ENCODE measurements around the gene EPM2A.

EPM2A gene

DNA sequence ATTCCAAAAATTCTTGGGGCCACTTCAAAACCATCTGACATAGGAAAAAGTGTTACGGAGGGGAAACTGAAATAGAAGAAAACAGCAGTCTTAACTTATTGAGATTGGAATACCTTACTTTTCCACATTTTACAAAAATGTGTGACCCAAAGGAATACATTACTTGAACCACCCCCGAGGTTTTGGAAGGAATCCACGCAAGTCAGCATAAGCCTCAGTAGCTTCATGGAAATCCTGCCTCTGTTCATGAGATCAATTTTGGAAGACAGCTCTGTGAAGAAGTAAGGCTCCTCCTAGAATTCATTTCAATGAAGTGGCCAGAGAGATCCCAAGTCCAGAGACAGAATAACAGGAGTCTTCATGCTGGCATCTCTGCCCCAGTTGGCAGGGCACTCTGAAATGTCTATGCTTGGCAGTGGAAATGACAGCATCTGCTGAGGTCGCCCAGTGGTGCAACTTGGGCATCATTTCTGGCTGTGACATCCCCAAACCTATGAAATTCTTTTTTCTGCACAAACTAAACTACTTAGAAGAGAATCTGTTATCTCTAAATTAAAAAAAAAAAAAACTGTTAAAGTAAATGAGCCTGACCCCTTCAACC, 132.5 kb downstream of the EPM2A start:
- Histone ChIP-seq H3K4me3 (ENCODE audit: low read depth, low read length) (no peak overlapping the region), H3K36me3 (no peaks in the 10 kb centered on the region), H3K9me3 (ENCODE audit: severe bottlenecking) (no peaks in the 10 kb centered on the region), H3K27ac (no peak overlapping the region), H3K27me3 (ENCODE audit: insufficient read depth, low read depth, severe bottlenecking) (no peaks in the 10 kb centered on the region)
- no peak for DNase-seq
- TF ChIP-seq, protein P1, sequence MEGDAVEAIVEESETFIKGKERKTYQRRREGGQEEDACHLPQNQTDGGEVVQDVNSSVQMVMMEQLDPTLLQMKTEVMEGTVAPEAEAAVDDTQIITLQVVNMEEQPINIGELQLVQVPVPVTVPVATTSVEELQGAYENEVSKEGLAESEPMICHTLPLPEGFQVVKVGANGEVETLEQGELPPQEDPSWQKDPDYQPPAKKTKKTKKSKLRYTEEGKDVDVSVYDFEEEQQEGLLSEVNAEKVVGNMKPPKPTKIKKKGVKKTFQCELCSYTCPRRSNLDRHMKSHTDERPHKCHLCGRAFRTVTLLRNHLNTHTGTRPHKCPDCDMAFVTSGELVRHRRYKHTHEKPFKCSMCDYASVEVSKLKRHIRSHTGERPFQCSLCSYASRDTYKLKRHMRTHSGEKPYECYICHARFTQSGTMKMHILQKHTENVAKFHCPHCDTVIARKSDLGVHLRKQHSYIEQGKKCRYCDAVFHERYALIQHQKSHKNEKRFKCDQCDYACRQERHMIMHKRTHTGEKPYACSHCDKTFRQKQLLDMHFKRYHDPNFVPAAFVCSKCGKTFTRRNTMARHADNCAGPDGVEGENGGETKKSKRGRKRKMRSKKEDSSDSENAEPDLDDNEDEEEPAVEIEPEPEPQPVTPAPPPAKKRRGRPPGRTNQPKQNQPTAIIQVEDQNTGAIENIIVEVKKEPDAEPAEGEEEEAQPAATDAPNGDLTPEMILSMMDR (IDR thresholded peaks at IDR 0.05; ENCODE audit: low read depth, low read length), result no peak

DNA sequence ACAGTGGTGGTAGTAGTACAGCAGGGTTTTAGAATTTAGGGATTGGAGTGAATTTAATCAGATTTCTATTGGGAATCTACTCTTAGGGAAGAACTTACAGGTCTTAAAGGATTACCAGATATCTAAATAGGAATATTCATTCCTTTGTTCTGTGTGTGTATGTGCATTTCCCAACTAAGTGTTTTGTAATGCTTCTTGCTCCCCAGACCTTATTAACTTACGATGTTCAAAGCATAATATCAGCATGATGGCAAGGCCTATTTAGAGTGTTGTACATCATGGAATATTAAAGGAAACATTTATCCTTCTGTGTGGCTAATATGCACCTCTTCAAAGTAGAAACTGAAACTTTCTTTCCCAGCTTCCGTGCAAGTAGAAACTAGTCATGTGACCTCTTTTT, 133.9 kb downstream of the EPM2A start:
- no peak overlapping the region for H3K27ac ChIP-seq
- no peak for DNase-seq
- no peaks in the 10 kb centered on the region for H3K36me3 ChIP-seq
- H3K9me3 ChIP-seq (ENCODE audit: severe bottlenecking), result no peaks in the 10 kb centered on the region
- no peaks in the 10 kb centered on the region for H3K27me3 ChIP-seq (ENCODE audit: insufficient read depth, low read depth, severe bottlenecking)
- TF ChIP-seq, protein P1 (IDR thresholded peaks at IDR 0.05; ENCODE audit: low read depth, low read length), result no peak
- no peak overlapping the region for H3K4me3 ChIP-seq (ENCODE audit: low read depth, low read length)

DNA sequence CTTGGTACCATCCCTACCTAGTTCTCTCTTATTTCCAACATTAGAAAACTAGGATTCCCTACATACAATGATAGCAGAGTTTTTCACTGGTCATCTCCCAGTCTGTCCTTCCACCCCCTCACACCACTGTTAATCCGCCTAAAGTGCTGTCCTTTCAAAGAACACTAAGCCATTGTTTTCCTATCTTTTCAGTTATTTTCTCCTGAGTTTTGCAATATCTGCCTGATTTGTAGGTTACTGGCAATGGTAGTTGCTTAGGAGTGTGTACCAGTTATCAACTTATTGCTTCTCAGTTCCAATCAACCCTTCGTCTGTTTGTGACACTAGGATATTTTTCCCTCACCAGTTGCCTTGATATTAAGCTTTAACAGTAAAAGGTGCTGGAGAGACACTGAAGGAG, 135.0 kb downstream of the EPM2A start:
- H3K27ac ChIP-seq, result no peak overlapping the region
- H3K27me3 ChIP-seq (ENCODE audit: insufficient read depth, low read depth, severe bottlenecking), result no peaks in the 10 kb centered on the region
- no peak for DNase-seq
- H3K36me3 ChIP-seq, result no peaks in the 10 kb centered on the region
- TF ChIP-seq, protein P1 (IDR thresholded peaks at IDR 0.05; ENCODE audit: low read depth, low read length), result no peak
- no peak overlapping the region for H3K4me3 ChIP-seq (ENCODE audit: low read depth, low read length)
- no peaks in the 10 kb centered on the region for H3K9me3 ChIP-seq (ENCODE audit: severe bottlenecking)

DNA sequence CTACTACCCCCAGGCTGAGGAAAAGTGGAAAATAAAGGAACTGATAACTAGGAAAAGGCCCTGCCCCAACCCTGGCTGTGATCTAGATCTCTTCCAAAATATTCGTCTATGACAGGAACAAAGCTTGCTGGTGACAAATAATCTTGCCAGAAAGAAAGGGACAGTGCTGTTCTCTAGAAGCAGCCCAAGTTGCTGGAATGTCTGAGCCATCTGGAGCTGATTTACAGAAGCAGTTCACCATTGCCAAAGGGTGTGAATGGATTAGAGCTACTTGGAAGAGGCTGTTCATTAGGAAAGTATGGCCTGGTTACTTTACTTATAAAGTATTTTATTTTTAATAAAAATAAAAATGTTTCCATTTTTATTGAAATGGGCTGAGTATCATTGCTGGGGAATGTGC, 146.3 kb downstream of the EPM2A start:
- Histone ChIP-seq H3K36me3 (no peaks in the 10 kb centered on the region), H3K9me3 (ENCODE audit: severe bottlenecking) (no peaks in the 10 kb centered on the region), H3K27ac (no peak overlapping the region), H3K4me3 (ENCODE audit: low read depth, low read length) (no peak overlapping the region), H3K27me3 (ENCODE audit: insufficient read depth, low read depth, severe bottlenecking) (no peaks in the 10 kb centered on the region)
- no peak for DNase-seq
- TF ChIP-seq, protein P1 (IDR thresholded peaks at IDR 0.05; ENCODE audit: low read depth, low read length), result no peak

DNA sequence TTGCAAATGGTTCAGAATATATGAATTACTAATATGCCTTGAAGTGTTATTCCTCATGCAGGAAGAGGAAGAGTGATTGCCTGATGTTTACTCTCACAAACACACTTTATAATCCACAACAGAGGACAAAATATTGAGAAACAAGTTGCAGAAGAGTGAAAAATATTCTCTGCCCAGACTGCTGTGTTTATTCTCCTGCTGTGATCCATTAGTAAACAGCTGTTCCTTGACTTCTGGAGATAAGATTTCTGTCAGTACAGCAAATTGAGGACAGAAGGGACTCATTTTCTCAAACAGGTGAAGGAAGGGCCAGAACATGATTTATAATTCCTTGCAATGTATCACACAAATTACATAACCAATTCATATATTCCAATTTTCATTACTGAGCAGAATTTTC, 148.0 kb downstream of the EPM2A start:
- TF ChIP-seq, protein P1 (IDR thresholded peaks at IDR 0.05; ENCODE audit: low read depth, low read length), result no peak
- Histone ChIP-seq H3K36me3 (no peaks in the 10 kb centered on the region), H3K9me3 (ENCODE audit: severe bottlenecking) (no peaks in the 10 kb centered on the region), H3K27ac (no peak overlapping the region), H3K27me3 (ENCODE audit: insufficient read depth, low read depth, severe bottlenecking) (no peaks in the 10 kb centered on the region), H3K4me3 (ENCODE audit: low read depth, low read length) (no peak overlapping the region)
- DNase-seq, result no peak

DNA sequence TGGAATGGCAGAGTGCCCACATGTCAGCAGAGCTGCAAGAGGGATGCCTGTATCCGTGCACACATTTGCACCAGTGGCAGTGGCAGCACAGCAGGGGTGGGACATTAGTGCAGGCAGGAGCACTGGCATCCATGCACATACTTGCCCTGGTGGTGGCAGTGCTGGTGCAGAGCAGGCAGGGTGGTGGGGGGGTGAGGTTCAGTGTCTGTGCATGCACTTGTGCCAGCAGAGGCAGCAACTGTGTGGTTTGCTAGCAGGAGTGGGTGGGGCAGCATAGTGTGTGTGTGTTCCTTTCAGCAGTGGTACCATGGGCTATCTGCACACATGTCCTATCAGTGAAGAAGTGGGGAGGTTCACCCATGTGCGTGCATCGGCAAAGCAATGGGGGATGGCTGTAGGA, 151.6 kb downstream of the EPM2A start:
- DNase-seq, result no peak
- H3K27ac ChIP-seq, result no peak overlapping the region
- H3K27me3 ChIP-seq (ENCODE audit: insufficient read depth, low read depth, severe bottlenecking), result no peaks in the 10 kb centered on the region
- no peaks in the 10 kb centered on the region for H3K9me3 ChIP-seq (ENCODE audit: severe bottlenecking)
- no peaks in the 10 kb centered on the region for H3K36me3 ChIP-seq
- TF ChIP-seq, protein P1 (IDR thresholded peaks at IDR 0.05; ENCODE audit: low read depth, low read length), result no peak
- no peak overlapping the region for H3K4me3 ChIP-seq (ENCODE audit: low read depth, low read length)

Data from WERI-Rb-1 (cell line).